Measurements from ENCODE around the gene THRSP.

The THRSP gene

GRCh38 chr11:78111298-78111697, 47.6 kb downstream of the THRSP start (continued):
- TF ChIP-seq CREB5 (CRISPR knock-in tag; IDR thresholded peaks at IDR 0.05; ENCODE audit: low read depth) (no peak), RARB (CRISPR knock-in tag; IDR thresholded peaks at IDR 0.05) (no peak), SNAI2 (CRISPR knock-in tag; IDR thresholded peaks at IDR 0.05) (no peak), PPARA (CRISPR knock-in tag; IDR thresholded peaks at IDR 0.05; ENCODE audit: borderline replicate concordance) (no peak)

- TF ChIP-seq GLIS3 (CRISPR knock-in tag; IDR thresholded peaks at IDR 0.05): no peak
- no peak for TF ChIP-seq ZNF8 (CRISPR knock-in tag; IDR thresholded peaks at IDR 0.05)
- TF ChIP-seq ESRRG (CRISPR knock-in tag; IDR thresholded peaks at IDR 0.05): no peak
- TF ChIP-seq ARNTL (CRISPR knock-in tag; IDR thresholded peaks at IDR 0.05; ENCODE audit: borderline replicate concordance, low read depth): no peak
- no peak for TF ChIP-seq ISL1 (CRISPR knock-in tag; IDR thresholded peaks at IDR 0.05)
- TF ChIP-seq ZNF70 (CRISPR knock-in tag; IDR thresholded peaks at IDR 0.05): no peak
- TF ChIP-seq ZFP3 (CRISPR knock-in tag; IDR thresholded peaks at IDR 0.05): no peak
- TF ChIP-seq ZFP30 (CRISPR knock-in tag; IDR thresholded peaks at IDR 0.05): no peak
- TF ChIP-seq CSDC2 (CRISPR knock-in tag; IDR thresholded peaks at IDR 0.05): no peak
- TF ChIP-seq TSHZ2 (CRISPR knock-in tag; IDR thresholded peaks at IDR 0.05): no peak
- TF ChIP-seq RARB (CRISPR knock-in tag; IDR thresholded peaks at IDR 0.05): no peak
- TF ChIP-seq TOX (CRISPR knock-in tag; IDR thresholded peaks at IDR 0.05; ENCODE audit: borderline replicate concordance): no peak
- no peak for TF ChIP-seq CREB5 (CRISPR knock-in tag; IDR thresholded peaks at IDR 0.05; ENCODE audit: low read depth)
- no peak for TF ChIP-seq PATZ1 (CRISPR knock-in tag; IDR thresholded peaks at IDR 0.05; ENCODE audit: borderline replicate concordance)
- TF ChIP-seq PPARA (CRISPR knock-in tag; IDR thresholded peaks at IDR 0.05; ENCODE audit: borderline replicate concordance): no peak
- TF ChIP-seq ZC3H10 (CRISPR knock-in tag; IDR thresholded peaks at IDR 0.05): no peak
- TF ChIP-seq ZNF565 (CRISPR knock-in tag; conservative IDR thresholded peaks at IDR 0.05; ENCODE audit: low read depth): no peak
- TF ChIP-seq CSRNP3 (CRISPR knock-in tag; IDR thresholded peaks at IDR 0.05): no peak
- TF ChIP-seq POU6F1 (CRISPR knock-in tag; IDR thresholded peaks at IDR 0.05; ENCODE audit: borderline replicate concordance, low read depth): no peak
- TF ChIP-seq OSR1 (CRISPR knock-in tag; IDR thresholded peaks at IDR 0.05): no peak
- no peak for ATAC-seq
These were observed 49.1 kb downstream of the THRSP start for GRCh38 chr11:78112582-78113275.
